Fibroblast of mammary gland (primary cell): ENCODE measurements around the gene CKM.
"Not testable (repeated sequence)": the region's sequence is repeated elsewhere in the genome, so short reads cannot be mapped to it uniquely, and the experiment has no call there.

Experiments used
- DNase-seq: peaks from one replicate; pipeline ENCODE4 v3.0.0-alpha.2; 2010; ENCODE audit warnings: low read depth
- H3K4me3 ChIP-seq: 2 replicates; pipeline ENCODE4 v1.5.1; 2011; ENCODE audit warnings: low read depth, mild to moderate bottlenecking, low read length, moderate library complexity; ENCODE audit not compliant: control insufficient read depth
- TF ChIP-seq, protein P1 (sequence below): conservative IDR thresholded peaks from 2 replicates; pipeline ENCODE4 v1.5.1; 2011; ENCODE audit warnings: low read depth, low read length, inconsistent platforms; ENCODE audit not compliant: control insufficient read depth, insufficient read depth

CKM gene

DNA sequence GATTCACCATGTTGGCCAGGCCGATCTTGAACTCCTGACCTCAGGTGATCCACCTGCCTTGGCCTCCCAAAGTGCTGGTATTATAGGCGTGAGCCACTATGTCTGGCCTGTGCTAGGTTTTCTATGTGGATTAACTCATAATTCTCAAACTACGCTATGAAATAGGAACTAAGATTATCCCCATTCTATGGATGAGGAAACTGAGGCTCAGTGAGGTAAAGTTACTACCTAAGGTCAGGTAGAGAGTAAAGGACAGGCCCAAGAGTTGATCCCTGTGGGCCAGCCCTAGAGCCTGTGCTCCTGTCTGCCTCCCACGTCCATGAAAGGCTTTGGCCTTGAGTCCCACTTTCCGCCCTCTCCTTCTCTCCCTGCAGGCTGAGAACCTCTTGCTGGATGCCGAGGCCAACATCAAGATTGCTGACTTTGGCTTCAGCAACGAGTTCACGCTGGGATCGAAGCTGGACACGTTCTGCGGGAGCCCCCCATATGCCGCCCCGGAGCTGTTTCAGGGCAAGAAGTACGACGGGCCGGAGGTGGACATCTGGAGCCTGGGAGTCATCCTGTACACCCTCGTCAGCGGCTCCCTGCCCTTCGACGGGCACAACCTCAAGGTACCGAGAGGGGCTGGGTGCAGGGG lies 51.5 kb downstream of the CKM start:
- no peak for DNase-seq
- TF ChIP-seq, protein P1, sequence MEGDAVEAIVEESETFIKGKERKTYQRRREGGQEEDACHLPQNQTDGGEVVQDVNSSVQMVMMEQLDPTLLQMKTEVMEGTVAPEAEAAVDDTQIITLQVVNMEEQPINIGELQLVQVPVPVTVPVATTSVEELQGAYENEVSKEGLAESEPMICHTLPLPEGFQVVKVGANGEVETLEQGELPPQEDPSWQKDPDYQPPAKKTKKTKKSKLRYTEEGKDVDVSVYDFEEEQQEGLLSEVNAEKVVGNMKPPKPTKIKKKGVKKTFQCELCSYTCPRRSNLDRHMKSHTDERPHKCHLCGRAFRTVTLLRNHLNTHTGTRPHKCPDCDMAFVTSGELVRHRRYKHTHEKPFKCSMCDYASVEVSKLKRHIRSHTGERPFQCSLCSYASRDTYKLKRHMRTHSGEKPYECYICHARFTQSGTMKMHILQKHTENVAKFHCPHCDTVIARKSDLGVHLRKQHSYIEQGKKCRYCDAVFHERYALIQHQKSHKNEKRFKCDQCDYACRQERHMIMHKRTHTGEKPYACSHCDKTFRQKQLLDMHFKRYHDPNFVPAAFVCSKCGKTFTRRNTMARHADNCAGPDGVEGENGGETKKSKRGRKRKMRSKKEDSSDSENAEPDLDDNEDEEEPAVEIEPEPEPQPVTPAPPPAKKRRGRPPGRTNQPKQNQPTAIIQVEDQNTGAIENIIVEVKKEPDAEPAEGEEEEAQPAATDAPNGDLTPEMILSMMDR: no peak
- H3K4me3 ChIP-seq: no peak overlapping the region

DNA sequence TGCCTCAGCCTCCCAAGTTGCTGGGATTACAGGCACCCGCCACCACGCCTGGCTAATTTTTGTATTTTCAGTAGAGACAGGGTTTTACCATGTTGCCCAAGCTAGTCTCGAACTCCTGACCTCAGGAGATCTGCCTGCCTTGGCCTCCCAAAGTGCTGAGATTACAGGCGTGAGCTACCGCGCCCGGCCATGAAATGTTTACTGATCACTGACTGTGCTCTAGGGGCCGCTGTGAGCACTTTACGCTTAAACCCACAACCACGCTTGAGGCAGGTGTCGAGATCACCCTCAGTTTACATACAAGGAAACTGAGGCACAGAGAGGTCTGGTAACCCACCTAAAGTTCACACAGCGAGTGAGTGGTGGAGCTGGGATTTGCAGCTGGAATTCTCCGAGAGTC lies 52.7 kb downstream of the CKM start:
- not testable (repeated sequence) for DNase-seq, H3K4me3 ChIP-seq

DNA sequence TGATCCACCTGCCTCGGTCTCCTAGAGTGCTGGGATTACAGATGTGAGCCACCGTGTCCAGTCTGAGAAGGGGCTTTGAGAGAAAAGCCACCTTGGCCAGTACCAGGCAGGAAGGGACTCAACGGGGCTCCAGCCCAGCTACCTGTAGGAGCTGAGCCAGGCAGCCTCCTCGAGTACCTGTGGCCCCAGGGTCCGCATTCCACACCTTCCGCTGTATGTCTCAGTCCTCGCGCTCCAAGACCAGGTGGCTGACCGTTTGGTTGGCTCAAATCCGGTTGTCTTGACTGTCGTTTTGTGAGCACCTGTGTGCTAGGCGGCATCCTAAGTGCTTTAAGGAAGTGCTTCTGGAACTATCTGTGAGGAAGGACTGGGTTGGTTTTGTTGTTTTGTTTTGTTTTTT lies 55.4 kb downstream of the CKM start:
- no peak for DNase-seq
- H3K4me3 ChIP-seq: no peak overlapping the region
- TF ChIP-seq, protein P1: no peak

DNA sequence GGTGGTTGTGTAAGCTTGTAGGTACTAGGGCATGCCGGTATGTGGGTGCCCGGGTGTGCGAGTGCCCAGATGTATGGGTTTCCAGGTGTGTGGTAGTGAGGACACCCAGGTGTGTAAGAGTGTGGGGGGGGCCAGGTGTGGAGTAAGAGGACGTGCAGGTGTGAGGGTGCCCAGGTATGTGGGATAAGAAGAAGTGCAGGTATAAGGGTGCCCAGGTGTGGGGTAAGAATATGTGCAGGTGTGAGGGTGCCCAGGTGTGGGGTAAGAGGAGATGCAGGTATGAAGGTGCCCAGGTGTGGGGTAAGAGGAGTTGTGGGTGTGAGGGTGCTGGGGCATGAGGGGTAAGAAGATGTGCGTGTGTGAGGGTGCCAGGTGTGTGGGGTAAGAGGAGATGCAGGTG lies 57.3 kb downstream of the CKM start:
- TF ChIP-seq, protein P1: no peak
- DNase-seq: no peak

DNA sequence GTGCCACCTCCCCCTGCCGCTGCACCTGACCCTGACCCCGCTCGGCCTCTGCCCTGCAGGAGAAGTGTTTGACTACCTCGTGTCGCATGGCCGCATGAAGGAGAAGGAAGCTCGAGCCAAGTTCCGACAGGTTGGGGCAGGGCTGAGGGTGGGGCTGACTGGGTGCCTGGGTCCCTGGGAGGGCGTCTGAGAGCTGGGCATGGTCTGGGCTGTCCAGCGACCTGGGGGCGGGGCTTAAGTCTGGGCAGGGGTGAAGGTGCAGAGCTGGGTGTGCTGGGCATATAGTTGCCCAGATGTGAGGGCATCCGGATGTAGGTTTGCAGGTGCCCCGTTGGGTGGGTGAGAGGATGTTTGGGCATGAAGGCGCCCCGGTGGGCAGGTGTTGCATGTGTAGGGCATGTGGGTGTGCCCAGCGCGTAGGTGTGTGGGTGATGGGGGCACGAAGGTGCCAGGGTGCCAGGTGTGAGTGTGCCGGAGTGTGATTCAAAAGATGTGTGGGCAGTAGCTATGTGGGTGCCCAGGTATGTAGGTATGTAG lies 57.8 kb downstream of the CKM start:
- DNase-seq: no peak
- TF ChIP-seq, protein P1: no peak
- H3K4me3 ChIP-seq: no peak overlapping the region

More for the DNA sequence above, 57.3 kb downstream of the CKM start:
- no peak overlapping the region for H3K4me3 ChIP-seq

DNA sequence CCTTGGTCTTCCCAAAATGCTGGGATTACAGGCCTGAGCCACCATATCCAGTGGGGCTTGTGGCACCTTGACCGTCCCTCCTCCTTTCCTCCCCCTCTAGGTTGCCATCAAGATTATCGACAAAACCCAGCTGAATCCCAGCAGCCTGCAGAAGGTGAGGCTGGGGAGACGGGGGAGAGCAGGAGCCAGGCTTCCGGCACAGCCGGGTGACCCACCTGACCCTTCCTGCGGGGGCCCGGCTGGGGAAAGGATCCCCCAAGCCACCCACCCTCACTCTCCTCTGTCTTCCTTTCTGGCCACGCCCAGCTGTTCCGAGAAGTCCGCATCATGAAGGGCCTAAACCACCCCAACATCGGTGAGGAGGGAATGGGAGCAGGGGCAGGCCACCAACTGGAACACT lies 59.7 kb downstream of the CKM start:
- no peak for DNase-seq
- TF ChIP-seq, protein P1: no peak
- H3K4me3 ChIP-seq: no peak overlapping the region

DNA sequence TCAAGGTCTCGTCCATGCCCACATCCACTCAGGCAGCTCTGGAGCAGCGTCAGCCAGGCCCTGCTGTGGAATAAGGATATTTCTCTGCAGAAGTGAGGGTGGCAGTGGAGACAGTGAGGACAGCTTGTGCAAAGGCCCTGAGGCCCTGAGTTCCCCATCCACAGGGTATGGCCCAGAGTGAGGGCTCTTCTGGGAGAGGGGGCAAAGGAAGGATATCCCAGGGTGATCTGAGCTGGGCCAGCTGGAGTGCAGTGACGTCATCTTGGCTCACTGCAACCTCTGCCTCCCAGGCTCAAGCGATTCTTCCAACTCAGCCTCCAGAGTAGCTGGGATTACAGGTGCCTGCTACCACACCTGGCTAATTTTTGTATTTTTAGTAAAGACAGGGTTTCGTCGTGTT lies 60.1 kb downstream of the CKM start:
- no peak overlapping the region for H3K4me3 ChIP-seq
- TF ChIP-seq, protein P1: no peak
- no peak for DNase-seq
